C4-2B (cell line): ENCODE data around the gene CCDC8.

Experiments used
- ZFX ChIP-seq: fragments of 450-650 bp; IDR thresholded peaks from 2 replicates; pipeline ENCODE4 v1.6.1; 2017
- TF ChIP-seq, protein P1 (sequence below): fragments of 450-650 bp; conservative IDR thresholded peaks from 2 replicates; pipeline ENCODE4 v1.5.1; 2017; ENCODE audit warnings: mild to moderate bottlenecking

DNA sequence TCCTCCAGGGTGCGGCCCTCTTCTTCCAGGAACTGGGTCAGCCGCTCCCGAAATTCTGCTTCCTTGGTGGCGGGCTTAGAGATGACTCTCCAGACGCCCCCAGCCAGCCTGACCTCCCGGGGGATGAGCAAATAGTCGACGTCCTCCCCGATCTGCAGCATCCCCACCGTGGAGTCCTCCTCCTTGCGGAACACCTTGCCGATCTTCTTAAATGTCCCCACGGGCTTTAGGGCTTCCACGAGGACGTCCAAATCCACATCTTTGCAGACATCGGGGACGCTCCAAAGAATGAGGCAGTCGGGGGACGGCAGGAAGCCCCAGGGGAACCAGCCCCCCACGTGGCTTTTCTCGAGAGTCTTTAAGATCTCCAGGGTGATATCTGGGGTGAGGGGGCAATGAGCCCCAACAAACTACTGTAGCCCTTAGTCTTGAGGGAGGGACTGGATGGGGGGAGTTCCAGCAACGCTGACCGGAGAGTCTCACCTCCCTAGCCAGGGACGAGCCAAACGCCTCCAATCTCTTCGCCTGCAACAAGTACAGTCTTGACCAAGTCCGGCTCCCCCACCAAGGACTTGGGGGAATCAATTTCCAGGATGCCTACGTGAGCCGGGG lies 608 bp downstream of the CCDC8 start:
- TF ChIP-seq, protein P1, sequence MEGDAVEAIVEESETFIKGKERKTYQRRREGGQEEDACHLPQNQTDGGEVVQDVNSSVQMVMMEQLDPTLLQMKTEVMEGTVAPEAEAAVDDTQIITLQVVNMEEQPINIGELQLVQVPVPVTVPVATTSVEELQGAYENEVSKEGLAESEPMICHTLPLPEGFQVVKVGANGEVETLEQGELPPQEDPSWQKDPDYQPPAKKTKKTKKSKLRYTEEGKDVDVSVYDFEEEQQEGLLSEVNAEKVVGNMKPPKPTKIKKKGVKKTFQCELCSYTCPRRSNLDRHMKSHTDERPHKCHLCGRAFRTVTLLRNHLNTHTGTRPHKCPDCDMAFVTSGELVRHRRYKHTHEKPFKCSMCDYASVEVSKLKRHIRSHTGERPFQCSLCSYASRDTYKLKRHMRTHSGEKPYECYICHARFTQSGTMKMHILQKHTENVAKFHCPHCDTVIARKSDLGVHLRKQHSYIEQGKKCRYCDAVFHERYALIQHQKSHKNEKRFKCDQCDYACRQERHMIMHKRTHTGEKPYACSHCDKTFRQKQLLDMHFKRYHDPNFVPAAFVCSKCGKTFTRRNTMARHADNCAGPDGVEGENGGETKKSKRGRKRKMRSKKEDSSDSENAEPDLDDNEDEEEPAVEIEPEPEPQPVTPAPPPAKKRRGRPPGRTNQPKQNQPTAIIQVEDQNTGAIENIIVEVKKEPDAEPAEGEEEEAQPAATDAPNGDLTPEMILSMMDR: no peak
- no peak for TF ChIP-seq ZFX
